ENCODE data around the gene HPN. TPM values are rescaled to one million over a fixed set of nuclear protein-coding genes. Genes with fewer than 3 reads are reported as not detected.
"Not testable (repeated sequence)": the region's sequence is repeated elsewhere in the genome, so short reads cannot be mapped to it uniquely, and the experiment has no call there.

HPN gene
- total RNA-seq (2014; rRNA removed; shearing (Covaris generic)) = 0.42 and 3.0 TPM in 2 replicates

DNA sequence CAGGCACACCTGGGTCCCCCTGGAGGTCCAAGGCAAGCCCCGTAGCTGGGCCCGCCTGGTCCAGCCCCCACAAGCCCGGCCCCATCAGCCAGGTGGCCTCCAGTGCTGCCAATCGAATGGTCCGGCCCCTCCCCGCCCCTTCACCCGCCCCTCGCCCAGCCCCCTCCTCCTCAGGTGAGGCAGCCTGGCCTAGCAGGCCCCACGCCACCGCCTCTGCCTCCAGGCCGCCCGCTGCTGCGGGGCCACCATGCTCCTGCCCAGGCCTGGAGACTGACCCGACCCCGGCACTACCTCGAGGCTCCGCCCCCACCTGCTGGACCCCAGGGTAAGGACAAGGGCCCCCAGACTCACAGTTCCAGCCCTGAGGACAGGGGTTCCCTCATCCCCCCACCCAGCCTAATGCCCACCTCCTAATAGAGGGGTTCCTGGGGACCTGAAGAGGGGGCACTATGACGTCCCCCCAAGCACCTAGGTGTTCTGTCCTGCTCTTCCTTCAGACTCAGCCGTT is at the start of gene HPN:
TSS of gene HPN (plus strand) at position 174 of the 508 bp plus-strand sequence. CDS start 786 bp downstream, outside the sequence.
- DNase-seq (ENCODE audit: low spot score) = no peak

DNA sequence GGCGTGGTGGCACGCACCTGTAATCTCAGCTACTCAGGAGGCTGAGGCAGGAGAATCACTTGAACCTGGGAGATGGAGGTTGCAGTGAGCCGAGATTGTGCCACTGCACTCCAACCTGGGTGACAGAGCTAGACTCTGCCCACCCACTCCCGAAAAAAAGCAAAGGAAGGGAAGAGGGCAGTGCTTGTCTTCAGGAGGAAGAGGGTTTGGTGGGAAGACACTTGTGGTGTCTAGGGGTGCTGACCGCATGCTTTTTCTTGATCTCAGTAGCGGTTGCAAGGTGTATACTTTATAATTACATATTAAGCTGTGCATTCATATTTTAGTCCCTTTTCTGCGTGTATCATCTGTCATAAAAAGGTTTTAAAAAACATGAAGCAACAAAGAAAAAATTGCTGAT is 48.9 kb upstream of the HPN start:
- DNase-seq (ENCODE audit: low spot score) = not testable (repeated sequence)

DNA sequence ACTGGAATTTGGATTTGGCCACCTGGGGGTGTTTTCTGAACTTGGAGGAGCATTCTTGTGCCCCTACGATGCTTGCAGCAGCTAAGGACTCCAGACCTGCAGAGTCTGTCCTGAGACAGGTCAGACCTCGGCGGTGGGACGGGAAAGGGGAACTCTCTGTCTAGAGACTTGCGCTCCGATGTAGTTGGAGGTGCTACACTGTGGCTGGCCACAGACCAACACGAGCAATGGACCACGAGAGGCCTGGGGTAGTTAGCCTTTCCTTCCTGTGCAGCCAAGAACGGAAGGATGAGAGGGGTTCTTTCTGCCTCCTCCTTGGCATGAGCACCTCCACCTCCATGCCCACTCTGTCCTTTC is 47.3 kb upstream of the HPN start:
- DNase-seq (ENCODE audit: low spot score) = no peak

DNA sequence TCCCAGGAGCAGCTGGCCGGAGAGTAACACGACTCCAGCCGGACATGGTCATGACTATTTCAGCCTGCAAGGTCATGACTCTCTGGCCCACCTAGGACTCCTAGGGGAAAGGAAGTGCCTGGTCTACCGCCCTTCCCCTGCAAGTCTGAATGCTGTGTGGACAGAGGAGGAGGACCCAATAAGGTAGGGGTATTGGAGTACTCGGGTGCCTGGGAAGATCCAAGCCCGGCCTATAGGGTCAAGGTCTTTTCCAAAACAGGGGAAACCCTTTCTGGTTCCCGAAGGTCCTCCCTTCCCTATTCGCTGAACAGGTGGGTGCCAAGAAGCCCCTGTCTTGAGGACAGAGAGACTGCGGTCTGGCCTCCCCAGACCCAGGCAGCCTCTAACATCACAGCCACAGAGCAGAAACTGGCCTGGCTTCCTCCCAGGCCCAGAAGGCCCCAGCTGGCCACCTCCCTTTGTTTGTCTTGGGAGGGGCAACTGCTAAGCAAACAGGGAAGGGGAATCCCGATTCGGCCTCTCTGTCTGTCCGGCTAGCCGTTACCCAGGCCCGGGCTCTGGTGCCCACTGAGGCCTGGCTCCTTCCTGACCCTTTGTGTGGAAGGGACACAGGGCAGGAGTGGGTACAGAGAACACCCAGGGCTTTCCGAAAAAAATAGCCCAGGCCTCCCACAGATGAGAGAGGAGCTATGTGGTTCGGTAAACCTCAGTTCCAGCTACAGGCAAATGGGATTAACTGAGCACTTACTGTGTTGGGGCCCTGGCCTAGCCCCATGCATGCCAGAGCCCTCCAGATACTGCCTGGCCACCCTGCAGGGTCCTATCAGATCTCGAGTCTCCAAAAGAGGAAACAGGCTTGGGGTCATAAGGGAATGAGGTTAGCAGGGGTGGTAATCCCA is 46.6 kb upstream of the HPN start:
- DNase-seq (ENCODE audit: low spot score) = peak; percentile 84

DNA sequence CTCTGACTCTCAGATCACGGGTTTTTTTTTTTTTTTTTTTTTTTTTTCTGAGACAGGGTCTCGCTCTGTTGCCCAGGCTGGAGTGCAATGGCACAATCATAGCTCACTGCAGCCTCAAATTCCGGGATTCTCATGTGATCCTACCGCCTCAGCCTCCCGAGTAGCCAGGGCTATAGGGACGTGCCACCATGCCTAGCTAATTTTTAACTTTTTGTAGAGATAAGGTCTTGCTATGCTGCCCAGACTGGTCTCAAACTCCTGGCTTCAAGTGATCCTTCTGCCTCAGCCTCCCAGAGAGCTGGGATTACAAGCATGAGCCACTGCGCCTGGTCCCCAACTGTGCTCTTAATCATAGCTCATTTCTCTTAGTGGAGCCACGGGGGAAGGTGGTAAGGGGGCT is 46.0 kb upstream of the HPN start:
- no peak for DNase-seq (ENCODE audit: low spot score)

DNA sequence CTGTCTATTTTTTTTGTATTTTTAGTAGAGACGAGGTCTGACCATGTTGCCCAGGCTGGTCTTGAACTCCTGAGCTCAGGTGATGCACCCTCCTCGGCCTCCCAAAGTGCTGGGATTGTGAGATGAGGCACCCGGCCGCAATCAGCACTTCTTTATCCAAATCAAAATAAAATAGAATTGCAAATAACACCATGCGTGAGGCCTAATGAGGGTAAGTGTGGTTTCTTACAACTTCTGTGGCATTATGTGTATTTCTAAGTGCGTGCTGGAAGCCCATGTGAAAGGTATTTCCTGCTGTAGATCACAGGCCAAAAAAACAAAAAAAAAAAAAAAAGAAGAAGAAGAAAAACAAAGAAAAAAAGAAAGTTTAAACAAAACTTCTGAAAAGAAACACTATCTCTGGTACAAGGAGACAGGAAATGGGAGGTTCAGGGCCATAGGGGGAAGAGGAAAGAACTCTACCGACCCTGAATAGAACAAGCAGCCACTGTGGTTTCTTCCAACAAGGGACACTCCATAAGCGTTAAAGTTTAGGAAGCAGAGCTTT is 44.4 kb upstream of the HPN start:
- DNase-seq (ENCODE audit: low spot score) = no peak

DNA sequence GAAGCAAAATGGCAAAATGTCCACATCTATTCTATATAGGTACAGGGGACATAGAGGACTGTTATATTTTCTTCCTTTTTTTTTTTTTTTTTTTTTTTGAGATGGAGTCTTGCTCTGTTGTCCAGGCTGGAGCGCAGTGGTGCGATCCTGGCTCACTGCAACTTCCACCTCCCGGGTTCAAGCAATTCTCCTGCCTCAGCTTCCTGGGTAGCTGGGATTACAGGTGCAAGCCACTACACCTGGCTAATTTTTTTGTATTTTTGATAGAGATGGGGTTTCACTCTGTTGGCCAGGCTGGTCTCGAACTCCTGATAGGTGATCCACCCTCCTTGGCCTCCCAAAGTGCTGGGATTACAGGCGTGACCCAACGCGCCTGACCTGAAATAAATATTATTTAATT is 43.3 kb upstream of the HPN start:
- DNase-seq (ENCODE audit: low spot score) = not testable (repeated sequence)

DNA sequence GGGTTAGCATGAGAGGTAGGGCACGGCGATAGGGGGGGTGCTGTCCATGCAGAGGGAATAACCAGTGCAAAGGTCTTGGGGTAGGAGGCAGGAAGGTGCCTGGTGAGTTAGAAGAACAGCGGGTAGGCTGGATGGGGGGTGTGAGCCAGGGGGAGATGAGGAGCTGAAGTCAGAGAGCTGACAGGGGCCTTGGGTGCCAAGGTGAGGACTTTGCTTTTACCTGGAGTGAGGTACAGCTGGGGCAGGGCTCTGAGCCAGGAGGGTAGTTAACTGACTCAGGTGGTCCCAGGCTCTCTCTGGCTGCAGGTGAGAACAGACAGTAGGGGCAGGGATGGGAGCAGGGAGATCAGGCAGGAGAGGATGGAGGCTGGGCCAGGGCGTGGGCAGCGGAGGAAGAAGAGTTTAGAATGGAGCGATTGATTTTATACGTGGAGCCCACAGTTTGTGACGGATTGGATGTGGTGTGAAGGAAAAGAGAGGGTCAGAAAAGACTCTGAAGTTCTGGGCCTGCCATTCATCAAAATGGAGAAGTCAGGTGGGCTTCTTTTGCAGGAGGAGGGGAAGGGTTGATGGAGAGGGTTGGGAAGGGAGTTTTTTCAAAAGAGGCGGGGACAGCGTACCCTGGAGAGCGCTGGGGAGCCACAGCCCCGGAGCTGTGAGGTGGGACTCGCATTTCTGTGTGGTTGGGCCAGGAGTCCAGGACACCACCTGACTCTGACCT is 42.6 kb upstream of the HPN start:
- no peak for DNase-seq (ENCODE audit: low spot score)

DNA sequence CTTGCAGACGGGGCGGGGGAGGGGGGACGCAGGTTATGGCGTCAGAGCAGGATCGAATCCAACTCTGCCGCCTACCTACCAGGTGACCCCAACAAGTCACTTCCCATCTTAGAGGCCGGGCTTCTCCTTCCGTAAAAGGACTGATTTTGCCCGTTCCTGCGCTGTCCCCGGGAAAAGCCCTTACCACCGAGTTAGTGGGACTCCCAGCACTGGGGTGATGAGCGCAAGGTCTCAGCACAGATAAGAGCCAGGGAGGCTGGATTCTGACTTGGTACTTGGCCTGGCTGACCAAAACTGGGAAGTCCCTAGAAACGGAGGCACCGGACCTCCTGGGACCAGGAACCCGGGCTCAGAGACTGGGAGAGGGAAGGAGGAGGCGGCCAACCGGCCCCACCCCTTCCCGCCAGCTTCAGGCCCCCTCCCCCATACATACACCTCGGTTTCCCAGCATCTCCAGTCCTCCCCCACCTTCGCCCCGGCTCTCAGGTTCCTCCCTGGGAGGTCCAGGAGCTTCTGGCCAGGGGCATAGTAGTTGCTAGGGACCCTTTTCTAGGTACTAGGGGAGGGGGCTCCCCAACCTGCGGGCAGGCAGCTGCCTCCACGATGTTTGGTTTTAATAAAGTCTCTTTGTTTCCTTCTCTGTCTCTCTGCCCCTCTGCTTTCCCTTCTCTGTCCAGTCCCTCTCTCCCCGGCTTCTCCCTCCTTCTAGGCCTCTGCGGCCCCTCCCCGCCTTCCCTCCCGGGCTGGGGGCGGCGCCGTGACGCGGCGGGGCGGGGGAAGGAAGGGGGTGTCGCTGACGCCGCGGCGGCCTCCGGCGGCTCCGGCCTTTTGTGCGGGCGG is 41.8 kb upstream of the HPN start, which contains the start of gene GRAMD1A:
TSS of gene GRAMD1A (plus strand) at position 826 of the 840 bp plus-strand sequence. CDS start 156 bp downstream, outside the sequence.
- peak; percentile 74 for DNase-seq (ENCODE audit: low spot score)

DNA sequence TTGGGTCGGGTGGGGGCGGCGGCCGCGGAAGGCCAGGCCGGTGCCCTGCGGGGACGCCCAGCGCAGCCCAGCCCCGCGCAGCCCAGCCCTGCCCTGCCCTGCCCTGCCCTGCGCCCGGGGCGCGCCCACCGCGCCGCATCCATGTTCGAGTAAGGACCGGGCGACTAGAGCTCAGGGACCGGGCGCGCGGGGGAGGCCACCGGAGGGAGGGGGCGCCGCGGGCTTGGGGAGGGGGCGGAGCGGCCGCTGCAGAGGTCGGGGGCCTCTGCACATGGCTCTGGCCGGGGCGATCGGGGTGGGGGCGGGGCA is 41.2 kb upstream of the HPN start:
- DNase-seq (ENCODE audit: low spot score) = no peak

DNA sequence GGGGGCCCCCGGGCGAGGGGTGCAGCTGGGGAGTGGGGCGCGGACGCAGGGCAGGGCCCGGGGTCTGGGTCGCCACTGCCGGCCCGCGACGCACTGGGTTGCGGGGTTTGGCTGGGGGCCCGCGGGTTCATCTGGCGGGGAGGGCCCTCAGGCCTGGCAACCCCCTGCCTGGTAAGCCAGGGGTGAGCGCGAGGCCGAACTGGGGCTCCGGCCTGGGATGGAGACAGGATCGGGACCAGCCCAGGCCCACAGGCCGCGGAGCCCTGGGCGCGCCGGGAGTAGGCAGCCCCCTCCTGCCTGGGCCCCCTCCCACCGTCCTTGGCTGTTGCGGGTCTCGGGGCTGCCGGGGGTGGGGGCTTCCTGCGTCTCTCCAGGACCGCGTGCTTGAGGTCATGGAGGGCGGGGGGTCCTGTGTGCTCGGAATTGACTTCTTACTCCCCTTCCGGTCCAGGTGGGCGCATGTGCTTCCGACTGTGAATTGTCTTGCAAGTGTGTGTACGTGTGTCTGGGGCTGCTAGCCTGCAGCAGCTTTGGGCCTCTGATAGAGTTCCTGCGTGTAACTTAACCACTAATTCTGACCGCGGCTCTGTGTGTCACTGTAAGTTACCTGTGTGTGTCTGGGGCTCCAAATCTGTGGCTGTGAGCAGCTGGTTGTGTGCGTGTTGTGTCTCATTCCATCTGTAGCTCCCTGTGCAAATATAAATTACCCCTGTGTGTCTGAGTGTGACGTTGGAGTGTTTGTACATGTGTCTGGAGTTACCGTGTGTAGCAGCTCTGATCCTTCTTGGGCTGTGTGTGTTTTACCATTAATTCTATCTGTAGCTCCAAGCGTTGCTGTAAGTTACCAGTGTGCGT is 40.6 kb upstream of the HPN start:
- DNase-seq (ENCODE audit: low spot score) = no peak

DNA sequence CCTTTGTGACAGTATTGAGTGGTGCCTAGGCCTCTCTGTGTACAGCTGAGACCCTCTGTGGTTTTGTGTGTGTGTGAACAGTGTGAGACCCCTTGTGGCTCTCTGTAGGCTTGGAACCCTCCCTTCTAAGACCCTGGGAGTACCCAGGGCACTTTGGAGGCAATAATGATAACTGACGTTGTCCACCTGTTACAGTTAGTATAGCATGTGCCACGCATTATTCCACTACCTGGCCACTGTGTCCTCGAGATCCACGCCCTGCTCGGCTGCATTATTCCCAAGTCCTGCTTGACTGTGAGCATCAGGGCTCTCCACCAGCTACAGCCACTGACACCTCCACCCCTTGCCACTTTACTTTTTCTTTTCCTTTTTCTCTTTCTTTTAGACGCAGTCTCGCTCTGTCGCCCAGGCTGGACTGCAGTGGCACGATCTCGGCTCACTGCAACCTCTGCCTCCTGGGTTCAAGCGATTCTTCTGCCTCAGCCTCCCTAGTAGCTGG is 39.4 kb upstream of the HPN start:
- no peak for DNase-seq (ENCODE audit: low spot score)

DNA sequence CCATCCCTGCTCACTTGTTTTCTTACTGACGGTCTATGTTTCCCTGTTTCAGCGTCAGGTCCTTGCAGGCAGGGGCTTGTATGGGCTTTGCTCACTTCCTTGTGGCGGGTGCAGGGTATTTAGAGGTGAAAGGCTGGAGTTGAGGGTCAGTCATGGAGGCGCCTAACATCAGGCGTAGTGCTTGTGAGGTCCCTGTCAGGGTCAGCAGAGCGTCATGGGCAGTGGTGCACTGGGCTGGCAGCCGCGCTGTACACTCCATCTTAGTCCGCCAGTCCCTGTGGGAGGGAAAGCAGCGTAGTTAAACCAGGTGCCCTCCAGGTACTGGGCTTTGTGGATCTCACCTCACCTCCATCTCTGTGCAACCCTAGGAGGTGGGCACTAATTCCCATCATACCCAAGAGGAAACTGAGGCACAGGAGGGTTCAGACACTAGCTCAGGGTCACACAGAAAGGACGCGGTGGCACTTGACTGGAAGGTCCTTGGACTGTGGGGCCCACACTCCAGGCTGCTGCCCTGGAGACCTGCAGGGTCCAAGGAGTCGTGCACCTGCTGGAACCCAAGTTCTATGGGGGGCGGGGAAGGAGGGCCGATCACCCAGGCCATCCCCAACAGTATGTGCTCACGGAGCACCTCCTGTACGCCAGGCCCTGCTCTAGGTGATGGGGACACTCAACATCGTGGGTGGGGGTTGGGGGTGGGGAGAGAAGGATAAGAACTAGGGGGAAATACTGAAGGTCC is 36.8 kb upstream of the HPN start:
- no peak for DNase-seq (ENCODE audit: low spot score)

DNA sequence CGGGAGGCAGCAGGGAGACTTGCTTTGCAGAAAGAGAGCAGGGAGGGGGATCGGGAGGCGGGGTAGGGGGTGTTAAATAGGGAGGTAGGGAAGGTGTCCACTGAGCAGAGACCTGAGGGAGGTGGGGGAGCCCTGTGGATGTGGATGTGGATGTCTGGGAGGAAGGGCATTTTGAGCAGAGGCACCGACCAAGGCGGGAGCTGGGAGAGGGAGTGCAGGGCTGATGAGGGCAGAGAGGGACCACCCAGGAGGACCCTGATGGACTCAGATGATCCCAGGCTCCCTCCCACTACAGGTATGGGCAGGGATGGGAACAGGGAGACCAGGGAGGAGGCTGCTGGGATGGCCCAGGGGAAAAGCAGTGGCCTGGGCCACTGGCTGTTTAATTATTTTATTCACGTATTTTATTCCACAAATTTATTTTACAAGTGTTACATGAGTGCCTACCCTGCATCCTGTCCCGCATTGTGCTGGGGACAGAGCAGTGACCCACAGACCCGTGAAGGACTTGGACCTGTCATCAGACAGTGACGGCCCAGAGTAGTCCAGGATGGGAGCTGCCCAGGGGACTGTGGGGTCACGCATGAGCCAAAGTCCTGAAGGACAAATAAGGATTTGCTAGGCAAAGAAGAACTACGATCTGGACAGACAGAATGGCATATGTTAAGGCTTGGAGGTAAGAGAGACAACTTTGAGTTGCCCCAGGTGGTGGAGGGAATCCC is 36.1 kb upstream of the HPN start:
- no peak for DNase-seq (ENCODE audit: low spot score)

DNA sequence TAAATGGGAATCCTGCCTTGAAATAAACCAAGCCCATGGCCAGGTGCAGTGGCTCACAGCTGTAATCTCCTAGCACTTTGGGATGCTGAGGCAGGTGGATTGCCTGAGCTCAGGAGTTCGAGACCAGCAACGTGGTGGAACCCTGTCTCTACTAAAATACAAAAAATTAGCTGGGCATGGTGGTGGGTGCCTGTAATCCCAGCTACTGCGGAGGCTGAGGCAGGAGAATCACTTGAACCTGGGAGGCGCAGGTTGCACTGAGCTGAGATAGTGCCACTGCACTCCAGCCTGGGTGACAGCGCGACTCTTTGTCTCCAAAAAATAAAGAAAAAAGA is 35.5 kb upstream of the HPN start:
- DNase-seq (ENCODE audit: low spot score) = not testable (repeated sequence)

DNA sequence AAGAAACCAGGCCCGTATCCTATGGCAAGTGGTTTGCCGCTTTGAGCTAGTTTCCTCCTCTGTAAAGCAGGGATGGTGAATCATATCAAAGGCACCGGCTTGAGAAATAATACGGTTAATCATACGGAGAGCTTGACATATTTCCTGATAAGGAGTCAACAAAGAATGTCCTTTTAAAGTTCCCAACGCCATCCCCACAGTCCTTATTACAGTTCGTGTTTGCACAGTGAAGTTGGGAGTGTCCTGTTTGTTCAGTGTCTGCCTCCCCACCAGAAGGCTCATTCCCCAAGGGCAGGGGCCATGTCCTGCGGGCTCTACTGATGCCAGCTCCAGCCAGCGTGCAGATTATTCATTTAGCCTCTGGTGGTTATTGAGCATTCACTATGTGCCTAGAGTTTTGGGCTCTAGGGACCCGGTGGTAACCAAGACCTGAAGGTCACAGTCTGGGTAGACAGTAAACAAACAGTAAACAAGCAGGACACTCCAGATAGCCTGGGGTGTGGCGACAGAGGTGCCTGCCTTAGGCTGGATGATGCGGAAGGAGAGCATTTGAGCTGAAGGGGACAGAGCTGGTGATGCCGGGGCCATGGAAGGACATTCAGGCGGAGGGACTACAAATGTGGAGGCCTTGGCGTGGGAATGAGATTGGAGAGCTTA is 35.1 kb upstream of the HPN start:
- peak; percentile 96 for DNase-seq (ENCODE audit: low spot score)

DNA sequence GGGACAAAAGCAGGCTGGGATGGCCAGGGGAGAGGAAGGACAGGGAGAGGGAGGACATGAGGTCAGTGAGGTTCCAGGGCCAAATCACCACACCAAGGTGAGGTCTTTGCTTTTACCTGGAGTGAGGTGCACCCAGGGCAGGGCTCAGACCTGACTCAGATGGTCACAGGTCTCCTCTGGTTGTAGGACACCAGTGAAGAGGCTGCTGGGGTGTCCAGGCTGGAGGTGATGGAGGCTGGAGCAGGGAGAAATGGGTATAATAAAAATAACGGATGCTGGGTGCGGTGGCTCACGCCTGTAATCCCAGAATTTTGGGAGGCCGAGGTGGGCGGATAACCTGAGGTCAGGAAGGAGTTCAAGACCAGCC is 34.5 kb upstream of the HPN start:
- DNase-seq (ENCODE audit: low spot score) = no peak

DNA sequence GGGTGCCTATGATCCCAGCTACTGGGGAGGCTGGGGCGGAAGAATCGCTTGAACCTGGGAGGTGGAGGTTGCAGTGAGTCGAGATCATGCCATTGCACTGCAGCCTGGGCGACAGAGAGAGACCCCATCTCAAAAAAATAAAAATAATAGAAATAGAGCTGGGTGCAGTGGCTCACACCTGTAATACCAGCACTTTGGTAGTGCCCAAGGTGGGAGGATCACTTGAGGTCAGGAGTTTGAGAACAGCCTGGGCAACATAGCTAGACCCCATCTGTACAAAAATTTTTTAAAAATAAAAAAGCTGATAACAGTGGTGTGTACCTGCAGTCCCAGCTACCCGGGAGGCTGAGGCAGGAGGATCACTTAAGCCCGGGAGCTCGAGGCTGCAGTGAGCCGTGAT is 34.1 kb upstream of the HPN start:
- DNase-seq (ENCODE audit: low spot score) = not testable (repeated sequence)

Measured in HT-29 (cell line).